Measurements from ENCODE around the gene ZNF521.

The ZNF521 gene

DNA sequence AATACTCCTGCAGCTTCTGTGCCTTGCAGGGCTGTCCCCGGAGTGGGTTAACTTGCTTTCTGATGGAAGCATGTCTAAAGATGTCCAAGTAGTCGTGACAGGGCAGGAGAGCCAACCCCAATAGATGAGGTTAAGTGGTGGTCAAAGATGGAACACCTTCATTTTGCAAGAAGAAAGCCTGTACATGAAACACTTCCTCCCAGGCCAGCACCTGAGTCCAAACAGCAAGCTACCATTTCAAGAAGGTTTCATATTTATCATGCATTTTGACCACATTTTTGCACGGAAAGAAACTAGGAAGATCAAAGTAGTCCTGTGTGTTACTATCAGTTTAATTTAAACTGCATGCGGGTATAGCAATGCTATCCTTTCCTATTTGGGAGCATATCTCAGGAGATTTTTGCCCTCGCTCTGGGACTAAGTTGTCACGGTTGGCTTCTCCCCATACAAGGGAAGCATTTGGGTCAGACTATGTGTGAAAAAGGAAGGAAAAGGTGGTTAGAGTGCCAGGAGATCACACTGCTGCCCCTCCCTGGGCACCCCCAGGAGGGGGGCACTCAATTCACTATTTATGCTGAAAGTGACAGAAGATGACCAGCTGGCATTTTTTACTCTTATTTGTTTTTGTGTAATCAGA, 187.6 kb downstream of the ZNF521 start:
- no peak for DNase-seq

DNA sequence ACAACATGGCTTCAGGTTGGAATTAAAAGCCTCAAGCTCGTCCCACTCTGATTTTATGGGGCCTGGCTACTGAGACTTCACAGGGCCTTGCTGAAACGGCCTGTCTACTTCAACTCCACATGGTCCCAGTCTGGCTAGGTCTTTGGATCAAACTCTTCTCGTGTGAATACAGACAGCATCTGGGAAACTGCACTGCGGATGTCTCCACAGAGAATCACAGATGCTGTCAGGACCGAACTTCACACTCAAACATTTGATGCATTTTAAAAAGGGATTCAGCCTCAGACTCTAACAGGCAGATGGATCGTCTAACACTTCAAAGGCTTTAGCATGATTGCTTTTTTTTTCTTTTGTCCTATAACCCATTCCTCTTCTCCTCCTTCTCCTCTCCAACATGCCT, 198.5 kb downstream of the ZNF521 start:
- no peak for DNase-seq

DNA sequence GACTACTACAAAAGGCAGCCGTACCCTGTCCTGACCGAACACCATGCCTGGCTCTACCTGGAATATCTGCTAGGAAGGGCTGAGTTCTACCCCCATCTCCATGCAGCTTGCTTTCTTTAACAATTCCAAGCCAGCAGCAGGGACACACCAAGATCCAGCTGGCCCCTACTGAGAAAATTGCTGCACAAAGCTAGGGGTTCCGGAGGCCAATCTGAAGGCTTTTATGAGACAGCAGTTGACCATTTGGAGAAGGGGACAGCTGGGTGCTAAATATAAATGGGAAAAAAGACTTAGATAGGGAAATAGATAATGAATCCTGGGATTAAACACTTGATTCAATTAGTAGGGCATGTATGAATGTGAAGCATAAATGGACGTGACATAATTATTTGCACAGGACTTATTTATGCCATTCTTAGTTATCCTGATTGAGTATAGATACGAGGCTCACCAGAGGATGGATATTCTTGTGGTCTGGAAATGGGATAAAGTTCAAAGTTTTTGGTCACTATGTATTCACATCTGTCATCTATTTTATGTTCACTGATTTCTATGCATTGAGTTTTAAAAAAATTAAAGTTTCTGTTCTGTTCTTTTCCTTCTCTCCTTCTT, 204.0 kb downstream of the ZNF521 start:
- no peak for DNase-seq

DNA sequence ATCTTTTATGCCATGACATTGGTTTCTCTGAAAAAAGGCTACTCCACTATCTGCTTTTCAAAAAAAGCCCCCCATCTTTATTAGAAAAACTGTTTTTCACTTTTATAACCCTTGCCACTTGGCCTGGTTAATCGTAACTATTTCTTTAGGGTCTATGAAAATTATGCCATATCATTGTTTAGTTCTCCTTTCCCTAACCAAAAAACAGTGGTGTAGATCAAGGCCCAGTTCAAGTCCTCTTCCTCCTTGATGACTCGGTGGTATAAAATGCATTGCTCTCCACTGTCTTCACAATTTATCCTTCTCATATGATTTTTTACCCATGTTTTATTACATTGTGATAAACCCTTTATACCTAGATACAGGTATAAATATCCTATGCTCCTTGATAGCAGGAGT, 205.5 kb downstream of the ZNF521 start:
- DNase-seq, result no peak

DNA sequence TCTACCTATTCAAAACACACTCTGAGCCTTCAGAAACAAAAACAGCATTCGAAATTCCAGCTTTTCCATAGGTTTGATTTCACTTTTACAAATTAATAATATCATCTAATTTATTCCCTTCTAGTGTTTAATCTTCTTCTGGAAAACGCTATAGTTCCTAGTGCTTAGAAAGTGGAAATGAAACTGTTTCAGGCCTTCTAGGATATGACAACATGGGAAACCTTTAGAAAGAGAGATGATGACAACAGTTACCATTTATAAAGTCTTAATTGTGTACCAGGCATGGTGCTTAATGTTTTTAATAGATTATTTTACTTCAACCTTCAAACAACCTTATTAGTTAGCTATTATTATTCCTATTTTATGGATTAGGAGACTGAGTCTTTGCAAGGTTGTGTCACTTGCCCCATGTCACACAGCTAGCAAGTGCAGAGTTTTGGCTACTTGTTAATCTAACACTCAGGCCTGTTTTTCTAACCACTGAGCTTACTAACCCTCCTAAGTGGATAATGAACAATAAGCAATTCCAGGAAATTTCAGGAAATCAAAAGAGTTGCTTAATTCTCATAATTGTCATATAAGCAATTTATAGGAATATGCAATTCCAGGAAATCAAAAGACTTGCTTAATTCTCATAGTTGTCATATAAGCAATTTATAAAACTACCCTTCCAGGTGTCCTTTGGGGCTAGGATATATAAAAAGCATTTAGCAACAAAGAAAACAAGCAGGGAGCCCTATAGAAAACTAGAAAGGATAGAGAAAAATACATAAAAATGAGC, 206.0 kb downstream of the ZNF521 start:
- DNase-seq, result no peak

DNA sequence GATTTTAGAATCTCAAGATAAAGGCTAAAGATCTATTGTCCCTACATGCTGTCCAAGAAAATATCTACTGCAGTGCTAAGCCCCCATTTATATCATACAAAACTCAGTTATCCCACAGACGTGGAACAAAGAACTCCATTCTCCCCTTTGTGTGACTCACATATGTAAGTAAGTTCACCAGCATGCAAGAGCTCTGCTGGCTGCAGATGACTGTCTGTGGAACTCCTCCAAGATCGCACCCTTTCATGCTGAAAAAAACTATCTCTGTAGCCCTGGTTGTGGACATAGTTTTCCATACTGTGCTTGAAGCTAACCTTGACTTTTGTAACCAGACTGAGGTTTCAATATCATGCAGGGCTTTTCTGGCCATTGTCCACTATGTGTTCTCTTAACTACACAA, 207.1 kb downstream of the ZNF521 start:
- DNase-seq, result peak in 1 of 2 donors; percentile 6

DNA sequence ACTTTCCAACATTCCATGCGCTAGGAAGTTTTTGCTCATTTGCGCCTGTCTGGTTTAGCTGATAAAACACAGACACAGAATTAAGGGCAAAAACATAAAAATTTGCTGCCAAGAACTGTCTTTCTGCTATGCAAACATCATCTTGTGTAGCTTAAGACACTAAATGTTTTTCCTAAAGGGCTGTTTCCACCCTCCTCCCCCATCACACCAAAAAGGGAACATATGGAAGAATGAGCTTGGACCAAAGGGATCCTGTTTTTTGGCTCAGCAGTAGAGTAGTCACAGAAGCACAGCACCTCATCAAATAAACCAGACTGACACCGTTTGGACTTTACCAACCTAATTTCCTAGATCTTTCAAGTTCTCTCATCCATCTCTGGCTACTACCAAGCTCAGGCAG, 210.1 kb downstream of the ZNF521 start:
- DNase-seq, result no peak

DNA sequence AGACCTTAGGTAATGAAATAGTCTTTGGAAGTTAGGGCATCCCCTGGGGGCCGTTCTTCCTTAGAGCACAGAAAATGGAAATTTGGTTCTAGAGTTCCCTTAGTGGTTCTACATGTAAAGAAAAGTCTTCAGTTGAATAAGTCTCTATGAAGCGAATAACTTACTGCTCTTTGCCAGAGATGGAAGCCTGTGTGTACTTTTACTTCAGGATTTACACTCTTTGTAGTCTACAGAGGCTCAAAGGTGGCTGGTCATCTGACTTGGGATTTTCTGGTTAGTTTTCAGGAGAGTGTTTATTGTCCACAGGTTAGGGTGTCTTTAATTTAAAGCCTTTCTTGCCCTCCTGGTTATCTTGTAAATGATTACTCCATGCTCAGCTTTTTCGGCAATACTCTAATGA, 210.6 kb downstream of the ZNF521 start:
- no peak for DNase-seq

DNA sequence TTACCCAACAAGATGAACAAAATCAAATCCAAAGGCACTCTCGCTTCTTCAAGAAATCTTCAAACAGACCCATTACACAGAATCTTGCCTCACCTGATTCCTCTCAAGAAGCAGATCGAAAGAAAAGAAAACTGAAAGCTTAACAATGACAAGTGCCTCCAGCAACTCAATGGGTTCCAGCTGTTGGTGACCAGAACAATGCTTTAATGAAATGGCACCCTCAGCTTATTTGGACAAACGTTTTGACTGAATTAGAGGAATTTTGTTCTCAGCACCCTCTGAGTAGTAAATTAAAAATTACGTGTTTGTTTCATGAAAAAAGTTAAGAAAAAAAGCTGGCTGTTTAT, 211.0 kb downstream of the ZNF521 start:
- DNase-seq, result no peak

DNA sequence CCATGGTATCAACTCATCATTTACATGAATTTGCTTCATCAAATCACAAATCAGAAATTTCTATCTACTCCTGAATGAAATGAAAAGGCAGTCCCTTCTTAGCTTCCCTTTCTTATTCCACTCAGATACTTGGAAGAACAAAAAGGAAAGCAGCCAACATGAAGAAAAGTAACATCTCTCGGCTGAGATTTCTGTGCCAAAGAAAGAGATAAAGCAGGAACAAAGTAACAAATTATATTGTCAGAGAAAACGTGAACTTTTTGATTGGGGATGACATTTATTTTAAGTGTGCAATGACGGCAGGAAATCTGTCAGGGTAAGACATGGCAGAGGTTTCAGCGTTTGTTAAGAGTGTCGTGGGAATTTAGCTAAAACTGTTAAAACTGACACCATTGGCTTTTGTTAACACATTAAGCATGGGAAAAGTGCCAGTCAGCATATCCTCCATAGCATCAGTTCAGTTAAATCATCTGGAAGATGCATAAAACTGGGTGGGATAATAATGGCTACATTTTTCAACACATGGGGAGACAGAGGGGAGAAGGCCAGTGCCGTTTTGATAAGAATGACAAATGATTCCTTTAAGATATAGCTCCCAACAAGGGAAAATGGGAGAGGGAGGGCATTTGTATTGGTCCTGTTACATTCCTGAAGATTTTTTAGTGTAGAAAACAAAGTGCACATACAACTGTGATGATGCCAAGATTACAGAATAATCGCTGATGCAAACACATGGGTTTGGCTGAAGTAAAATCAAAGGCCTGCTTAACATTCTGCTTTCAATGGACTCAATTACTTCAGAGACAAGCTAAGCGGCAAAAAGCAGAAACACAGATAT, 211.6 kb downstream of the ZNF521 start:
- no peak for DNase-seq

DNA sequence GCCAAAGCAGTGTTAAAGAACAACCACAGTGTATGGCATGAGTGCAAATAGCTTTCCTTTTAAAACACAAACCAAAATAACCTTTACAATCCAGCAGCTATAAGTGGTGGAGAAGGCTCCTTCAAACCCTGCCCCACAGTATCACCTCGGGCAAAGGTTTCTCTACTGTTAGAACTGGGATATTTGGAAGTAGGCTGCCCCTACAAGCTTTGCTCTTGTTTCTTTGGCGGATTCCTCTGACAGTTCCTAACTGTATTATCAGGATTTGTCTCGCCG, 214.8 kb downstream of the ZNF521 start:
- DNase-seq, result no peak

DNA sequence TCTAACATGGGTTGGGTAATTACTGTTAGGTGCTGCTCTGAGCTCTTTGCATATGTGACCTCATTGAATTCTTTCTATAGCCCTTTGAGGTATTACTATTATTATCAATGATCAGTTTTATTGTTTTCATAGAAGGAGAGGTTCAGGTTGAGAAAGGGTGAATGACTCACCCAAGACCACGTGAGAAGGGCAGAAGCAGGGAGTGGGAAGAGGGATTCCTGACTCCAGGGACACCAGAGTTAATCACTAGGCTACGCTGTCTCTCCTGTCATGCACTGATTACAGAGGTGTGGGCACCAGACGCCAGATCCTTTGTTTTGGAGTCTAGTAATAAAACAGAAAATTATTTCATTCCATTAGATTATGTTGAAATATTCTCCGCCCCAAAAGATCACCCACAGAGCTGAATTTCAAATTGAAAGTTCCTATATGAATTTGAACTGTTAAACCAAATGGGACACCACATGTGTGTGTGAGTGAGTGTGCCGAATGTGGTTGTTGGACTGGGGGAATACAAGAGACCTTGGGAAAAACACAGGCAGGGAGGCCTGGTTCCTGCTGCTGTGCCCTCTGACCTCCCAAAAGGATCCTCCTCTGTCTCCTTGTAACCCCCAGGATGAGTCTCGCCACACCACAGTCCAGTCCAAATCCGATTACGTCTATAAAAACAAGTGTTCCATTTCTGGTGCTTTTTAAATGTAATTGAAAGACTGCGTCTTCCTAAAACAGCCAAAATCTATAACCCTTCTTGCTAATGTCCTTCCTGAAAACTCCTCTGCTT, 215.4 kb downstream of the ZNF521 start:
- DNase-seq, result no peak

DNA sequence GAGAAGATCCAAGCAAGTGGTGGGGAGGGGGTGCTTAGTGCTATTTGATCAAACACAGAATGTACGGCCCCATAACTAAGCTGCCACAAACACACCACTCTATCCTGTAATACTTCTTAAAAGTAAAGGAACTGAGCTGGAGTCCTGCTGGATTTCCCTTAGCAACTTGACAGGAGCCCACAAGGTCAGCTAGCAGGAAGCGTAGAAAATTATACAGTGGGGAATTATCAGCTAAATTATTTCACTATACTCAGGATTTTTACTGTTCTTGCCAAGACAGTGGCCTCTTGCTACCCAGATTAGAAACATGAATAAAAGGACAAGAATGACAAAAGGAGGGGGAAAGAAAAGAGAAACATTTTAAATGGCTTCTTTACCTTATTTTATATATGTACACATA, 217.1 kb downstream of the ZNF521 start:
- DNase-seq, result no peak

DNA sequence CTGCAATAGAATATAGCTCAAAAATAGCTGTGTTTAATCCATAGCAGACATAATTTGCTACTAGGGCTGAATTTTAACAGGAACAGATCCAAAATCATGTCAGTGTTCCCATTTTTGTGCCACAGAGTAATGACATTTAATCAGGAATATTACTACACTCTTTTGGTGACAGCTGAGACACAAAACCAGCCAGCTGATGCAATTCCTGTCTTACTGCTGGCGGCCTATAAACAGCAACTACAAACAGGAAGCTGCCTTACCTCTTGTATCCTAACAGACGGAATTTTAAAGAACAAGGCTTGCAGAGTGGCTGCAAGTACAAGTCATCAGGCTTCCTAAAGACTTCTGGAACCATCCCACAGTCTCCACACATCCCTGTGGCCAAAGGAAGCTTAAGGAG, 218.1 kb downstream of the ZNF521 start:
- DNase-seq, result no peak

DNA sequence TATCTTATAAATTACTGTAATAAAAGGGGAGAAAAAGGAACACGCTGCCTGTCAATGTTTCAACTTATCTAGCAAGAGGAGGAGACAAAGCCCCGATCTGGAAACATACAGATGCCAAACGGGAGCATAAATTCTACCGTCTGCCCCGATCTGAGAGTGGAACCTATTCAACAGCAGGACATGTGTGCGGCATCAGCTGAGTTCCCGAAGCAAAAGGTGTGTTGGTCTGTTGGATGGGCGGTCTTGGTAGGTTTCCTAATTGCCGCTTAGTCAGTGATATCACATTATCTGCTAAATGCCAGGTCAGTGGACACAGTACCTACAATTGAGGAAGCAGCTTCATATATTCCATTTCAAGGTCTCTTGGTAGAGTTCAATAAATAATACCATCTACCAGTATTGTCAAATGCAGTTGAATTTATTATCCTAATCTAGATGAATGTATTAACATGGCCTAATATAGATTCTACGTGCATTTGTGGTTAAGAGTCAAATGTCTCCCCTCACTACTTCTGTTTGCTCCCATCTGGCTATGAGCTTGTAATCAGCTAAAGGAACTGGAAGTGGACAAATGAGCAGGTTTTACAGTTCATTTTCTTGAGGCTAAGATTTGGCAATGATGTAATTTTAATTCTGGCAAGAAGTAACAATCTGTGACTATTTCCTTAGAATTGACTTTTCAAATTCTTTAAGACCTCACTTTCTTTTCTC, 219.0 kb downstream of the ZNF521 start:
- DNase-seq, result no peak

DNA sequence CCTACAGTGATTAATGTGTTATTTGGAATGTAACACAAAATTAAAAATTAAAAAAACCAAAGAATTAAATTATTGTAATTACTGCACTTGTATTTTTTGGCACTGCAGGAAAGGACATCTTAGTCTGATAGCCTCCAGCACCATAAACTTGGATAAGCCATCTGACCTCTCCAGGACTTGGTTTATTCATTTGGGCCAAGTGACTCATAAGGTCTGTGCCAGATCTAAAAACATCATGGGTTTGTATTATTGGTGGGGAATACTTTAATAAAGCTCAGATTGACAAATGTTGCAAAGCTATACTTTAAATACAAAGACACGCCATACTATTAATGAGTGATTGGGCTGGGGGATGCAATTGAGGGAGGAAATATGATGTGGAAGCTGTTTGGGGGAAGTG, 225.2 kb downstream of the ZNF521 start:
- no peak for DNase-seq

DNA sequence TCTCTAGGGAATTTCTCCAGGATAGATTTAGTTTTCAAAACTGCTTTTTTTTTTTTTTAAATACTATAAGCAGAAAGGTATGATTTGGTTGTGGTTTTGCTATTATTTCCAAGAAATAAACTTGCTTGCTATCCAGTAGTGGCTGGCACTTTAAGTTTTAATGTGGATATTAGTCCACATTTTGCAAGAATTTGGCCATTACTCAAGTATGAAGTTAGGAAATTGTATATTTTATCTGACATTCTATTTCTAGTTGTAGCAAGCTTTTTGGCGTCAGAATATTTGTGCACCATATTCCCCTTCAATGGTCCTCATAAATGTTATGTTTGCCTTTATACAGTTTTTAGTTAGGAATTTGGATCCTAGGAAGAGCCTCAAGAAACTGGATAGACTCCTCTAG, 226.3 kb downstream of the ZNF521 start:
- no peak for DNase-seq

DNA sequence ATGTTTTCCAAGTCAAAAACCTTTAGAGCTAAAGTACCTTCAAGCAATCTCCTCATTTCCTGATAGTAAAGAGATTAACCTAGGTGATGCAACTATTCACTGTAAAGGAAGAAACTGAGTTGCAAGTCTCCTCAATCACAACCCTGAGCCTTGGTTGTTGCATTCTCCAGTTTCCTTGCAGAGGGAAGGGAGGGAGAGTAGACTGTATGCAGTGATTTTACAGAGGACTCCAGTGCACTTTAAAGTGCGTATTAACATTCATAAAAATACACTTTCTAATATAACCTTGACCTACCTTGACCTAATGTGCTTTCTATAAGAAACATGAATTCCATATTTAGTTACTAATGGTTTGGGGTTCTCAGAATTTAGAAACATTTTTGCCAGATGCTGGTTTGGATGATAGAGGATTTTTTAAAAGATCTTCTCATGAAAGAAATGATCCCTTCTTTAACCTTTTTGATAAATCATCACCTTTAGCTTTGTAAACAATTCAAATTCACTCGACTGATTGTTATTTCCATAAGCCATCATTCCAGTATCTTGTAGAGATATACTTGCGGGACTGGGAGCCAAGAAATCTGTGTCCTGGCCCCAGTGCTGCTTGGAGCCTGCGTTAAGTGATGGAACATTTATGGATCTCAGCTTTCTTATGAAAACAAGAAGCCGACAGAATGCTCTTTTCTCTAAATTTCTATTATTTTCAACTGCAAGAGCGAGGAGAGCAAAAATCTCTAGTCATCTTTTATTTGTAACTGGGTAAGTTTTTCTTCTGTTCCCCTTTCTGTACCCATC, 228.3 kb downstream of the ZNF521 start:
- no peak for DNase-seq

DNA sequence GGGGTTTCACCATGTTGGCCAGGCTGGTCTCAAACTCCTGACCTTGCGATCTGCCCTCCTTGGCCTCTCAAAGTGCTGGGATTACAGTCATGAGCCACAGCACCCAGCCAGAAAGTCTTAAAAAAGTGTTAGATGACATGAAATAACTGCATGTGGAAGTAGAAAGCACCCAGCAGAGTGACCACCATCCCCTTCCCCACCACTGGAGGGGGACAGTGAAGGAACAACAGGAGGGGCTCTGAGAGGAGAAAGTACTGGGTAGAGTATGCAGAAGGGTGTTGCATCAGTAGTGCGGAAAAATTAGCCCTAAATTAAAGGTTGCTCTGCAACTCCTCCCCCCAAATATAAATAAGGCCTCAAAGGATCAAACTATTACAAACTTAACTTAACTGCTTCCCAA, 230.5 kb downstream of the ZNF521 start:
- no peak for DNase-seq

DNA sequence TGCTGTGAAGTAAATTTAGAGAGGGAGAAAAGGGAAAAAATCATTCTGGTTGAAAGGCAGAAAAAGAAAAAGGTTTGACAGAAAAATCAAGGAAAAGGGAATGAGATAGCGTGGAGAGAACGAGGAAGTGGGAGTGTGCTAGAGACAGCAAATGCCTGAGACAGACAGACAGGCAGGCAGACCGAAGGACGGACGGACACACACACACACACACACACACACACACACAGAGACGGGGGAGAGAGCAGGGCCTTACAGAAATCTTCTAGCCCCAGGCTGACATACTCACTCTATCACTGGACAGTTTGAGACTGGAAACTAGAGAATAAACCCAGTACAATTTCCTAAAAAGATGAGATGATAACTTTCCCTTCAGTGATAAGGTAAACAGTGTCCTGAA, 238.4 kb downstream of the ZNF521 start:
- DNase-seq, result no peak

DNA sequence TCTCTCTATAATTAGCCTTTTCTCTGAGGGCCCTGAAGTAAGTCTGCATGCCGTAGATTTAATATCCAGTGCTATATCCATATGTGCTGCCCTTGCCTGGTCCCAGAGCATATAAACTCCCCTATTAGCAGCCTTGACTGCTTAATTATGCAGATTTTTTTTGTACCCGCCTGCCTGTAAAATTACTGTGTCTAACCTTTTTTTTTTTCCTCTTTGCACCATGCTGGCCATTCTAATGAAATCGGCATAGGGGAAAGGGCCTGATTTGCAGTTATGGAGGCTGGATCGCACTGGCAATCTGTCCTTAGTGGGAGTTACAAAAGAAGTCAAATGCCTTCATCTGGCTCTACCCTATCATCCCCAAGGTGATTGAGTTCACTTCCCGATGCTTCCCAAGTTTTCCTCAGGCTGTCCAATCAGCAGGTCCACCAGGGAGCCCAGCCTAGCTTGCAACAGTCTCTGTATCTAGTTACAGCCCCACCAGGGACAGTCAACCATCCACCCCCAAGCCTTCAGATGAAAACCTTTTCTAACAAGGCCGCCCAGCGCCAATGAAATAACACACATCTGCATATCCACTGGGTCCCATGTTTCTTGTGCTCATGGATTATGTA, 239.0 kb downstream of the ZNF521 start:
- no peak for DNase-seq
